ENCODE results near the gene QSOX1.

DNA sequence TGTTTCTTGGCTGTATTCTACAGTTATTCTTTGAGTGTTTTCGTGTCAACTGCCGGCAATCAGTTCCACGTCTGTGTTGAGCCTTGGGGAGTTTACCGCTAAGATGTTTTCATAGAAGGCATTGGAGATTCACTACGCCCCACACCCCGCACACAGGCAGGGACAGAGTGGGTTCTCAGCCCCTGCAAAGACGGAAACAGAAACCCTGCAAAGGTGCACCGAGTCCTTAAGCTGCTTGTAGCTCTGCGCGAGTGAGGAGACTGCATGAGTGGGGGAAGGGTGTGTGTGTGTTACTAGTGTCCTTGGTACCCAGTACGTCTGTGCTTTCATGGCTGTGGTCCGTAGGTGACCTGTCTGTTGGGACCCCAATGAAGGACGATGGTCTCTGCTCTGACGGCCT is 77.3 kb downstream of the QSOX1 start:
- TF ChIP-seq NR1H2 (CRISPR knock-in tag; IDR thresholded peaks at IDR 0.05) (no peak), TCF7 (CRISPR knock-in tag; IDR thresholded peaks at IDR 0.05; ENCODE audit: low read depth) (no peak), EMX1 (CRISPR knock-in tag; IDR thresholded peaks at IDR 0.05) (no peak), TEAD4 (CRISPR knock-in tag; IDR thresholded peaks at IDR 0.05) (no peak), ZNF138 (CRISPR knock-in tag; conservative IDR thresholded peaks at IDR 0.05) (no peak), SMAD4 (CRISPR knock-in tag; IDR thresholded peaks at IDR 0.05) (no peak)
- TF ChIP-seq, protein P1, sequence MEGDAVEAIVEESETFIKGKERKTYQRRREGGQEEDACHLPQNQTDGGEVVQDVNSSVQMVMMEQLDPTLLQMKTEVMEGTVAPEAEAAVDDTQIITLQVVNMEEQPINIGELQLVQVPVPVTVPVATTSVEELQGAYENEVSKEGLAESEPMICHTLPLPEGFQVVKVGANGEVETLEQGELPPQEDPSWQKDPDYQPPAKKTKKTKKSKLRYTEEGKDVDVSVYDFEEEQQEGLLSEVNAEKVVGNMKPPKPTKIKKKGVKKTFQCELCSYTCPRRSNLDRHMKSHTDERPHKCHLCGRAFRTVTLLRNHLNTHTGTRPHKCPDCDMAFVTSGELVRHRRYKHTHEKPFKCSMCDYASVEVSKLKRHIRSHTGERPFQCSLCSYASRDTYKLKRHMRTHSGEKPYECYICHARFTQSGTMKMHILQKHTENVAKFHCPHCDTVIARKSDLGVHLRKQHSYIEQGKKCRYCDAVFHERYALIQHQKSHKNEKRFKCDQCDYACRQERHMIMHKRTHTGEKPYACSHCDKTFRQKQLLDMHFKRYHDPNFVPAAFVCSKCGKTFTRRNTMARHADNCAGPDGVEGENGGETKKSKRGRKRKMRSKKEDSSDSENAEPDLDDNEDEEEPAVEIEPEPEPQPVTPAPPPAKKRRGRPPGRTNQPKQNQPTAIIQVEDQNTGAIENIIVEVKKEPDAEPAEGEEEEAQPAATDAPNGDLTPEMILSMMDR (IDR thresholded peaks at IDR 0.05), result no peak
- TF ChIP-seq, protein P2, sequence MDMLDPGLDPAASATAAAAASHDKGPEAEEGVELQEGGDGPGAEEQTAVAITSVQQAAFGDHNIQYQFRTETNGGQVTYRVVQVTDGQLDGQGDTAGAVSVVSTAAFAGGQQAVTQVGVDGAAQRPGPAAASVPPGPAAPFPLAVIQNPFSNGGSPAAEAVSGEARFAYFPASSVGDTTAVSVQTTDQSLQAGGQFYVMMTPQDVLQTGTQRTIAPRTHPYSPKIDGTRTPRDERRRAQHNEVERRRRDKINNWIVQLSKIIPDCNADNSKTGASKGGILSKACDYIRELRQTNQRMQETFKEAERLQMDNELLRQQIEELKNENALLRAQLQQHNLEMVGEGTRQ (CRISPR knock-in tag; IDR thresholded peaks at IDR 0.05), result no peak
- TF ChIP-seq, protein P3, sequence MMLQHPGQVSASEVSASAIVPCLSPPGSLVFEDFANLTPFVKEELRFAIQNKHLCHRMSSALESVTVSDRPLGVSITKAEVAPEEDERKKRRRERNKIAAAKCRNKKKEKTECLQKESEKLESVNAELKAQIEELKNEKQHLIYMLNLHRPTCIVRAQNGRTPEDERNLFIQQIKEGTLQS (CRISPR knock-in tag; conservative IDR thresholded peaks at IDR 0.05), result no peak
- TF ChIP-seq, protein P4, sequence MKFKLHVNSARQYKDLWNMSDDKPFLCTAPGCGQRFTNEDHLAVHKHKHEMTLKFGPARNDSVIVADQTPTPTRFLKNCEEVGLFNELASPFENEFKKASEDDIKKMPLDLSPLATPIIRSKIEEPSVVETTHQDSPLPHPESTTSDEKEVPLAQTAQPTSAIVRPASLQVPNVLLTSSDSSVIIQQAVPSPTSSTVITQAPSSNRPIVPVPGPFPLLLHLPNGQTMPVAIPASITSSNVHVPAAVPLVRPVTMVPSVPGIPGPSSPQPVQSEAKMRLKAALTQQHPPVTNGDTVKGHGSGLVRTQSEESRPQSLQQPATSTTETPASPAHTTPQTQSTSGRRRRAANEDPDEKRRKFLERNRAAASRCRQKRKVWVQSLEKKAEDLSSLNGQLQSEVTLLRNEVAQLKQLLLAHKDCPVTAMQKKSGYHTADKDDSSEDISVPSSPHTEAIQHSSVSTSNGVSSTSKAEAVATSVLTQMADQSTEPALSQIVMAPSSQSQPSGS (CRISPR knock-in tag; IDR thresholded peaks at IDR 0.05; ENCODE audit: borderline replicate concordance, low read depth), result no peak
- TF ChIP-seq, protein P5, sequence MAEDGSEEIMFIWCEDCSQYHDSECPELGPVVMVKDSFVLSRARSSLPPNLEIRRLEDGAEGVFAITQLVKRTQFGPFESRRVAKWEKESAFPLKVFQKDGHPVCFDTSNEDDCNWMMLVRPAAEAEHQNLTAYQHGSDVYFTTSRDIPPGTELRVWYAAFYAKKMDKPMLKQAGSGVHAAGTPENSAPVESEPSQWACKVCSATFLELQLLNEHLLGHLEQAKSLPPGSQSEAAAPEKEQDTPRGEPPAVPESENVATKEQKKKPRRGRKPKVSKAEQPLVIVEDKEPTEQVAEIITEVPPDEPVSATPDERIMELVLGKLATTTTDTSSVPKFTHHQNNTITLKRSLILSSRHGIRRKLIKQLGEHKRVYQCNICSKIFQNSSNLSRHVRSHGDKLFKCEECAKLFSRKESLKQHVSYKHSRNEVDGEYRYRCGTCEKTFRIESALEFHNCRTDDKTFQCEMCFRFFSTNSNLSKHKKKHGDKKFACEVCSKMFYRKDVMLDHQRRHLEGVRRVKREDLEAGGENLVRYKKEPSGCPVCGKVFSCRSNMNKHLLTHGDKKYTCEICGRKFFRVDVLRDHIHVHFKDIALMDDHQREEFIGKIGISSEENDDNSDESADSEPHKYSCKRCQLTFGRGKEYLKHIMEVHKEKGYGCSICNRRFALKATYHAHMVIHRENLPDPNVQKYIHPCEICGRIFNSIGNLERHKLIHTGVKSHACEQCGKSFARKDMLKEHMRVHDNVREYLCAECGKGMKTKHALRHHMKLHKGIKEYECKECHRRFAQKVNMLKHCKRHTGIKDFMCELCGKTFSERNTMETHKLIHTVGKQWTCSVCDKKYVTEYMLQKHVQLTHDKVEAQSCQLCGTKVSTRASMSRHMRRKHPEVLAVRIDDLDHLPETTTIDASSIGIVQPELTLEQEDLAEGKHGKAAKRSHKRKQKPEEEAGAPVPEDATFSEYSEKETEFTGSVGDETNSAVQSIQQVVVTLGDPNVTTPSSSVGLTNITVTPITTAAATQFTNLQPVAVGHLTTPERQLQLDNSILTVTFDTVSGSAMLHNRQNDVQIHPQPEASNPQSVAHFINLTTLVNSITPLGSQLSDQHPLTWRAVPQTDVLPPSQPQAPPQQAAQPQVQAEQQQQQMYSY (CRISPR knock-in tag; IDR thresholded peaks at IDR 0.05), result no peak

All from WTC11 (cell line).